GM19397 (cell line): ENCODE results near the gene USH2A.
"Not testable (repeated sequence)": the region's sequence is repeated elsewhere in the genome, so short reads cannot be mapped to it uniquely, and the experiment has no call there.

Experiments used
- ATAC-seq: cut with Tn5 transposase; IDR thresholded peaks from one replicate; pipeline ENCODE4 v1.9.1; 2021; ENCODE audit warnings: mild to moderate bottlenecking, moderate library complexity; ENCODE audit not compliant: unreplicated experiment

Gene USH2A

DNA sequence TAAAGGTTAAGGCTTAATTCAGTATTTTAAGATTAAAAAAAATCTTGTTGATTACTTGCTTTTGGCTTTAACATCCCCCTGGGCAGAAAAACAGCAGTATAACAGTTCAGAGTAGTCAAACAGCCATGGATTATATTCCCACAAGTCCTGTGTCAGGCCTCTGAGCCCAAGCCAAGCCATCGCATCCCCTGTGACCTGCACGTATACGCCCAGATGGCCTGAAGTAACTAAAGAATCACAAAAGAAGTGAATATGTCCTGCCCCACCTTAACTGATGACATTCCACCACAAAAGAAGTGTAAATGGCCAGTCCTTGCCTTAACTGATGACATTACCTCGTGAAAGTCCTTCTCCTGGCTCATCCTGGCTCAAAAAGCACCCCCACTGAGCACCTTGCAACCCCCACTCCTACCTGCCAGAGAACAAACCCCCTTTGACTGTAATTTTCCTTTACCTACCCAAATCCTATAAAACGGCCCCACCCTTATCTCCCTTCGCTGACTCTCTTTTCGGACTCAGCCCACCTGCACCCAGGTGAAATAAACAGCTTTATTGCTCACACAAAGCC, 277.7 kb downstream of the USH2A start:
- not testable (repeated sequence) for ATAC-seq

DNA sequence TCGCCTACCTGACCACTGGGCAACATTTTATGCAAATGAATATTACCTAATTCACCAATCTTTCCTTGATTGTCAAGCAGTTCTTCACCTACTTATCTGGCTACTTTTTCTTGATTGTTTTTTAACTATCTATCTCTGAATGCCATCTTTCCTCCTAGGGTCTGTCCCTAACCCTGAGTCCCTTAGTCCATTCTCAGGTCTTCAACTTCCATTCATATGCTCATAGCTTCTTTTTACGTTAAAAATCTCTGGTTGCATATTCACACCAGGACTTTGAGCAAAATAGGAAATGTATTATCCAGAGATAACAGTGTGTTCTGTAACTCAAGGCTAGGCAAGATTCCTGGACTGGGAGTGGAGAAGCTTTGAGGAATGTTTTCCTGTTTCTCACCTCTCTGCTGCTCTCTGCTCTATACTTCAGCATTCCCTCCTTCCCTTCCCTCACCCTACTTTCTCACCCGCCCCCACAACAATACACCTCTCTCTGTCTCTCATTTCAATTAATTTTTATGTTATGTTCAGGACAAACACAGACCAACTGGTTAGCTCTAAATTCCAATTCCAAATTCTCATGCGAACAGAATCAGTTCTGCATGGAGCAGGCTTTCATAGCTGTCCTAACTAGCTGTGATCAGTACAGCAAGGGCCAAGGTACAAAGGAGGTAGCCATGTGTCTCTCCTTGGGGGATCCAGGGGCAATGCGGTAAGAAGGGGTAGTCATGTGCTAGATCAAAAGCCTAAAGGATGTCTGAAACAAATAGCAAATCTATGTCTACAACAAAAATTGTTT, 278.4 kb downstream of the USH2A start:
- no peak for ATAC-seq

DNA sequence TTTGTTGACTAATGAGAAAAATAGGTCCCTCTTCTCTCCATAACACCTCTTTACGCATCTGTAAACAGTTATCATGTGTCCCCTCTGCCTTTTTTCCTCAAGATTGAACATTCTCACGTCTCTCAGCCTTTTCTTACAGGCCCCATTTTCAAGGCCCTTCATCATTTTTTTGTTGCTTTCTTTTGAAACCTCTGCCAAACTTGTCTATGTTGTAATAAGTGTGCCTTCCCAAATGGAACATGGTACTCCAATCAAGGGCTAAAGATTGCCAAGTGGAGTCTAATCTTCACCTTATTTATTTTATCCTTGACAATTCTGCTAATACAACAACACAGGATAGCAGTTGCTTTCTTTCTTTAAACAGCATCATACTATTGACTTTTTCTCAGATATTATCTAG, 280.3 kb downstream of the USH2A start:
- ATAC-seq, result no peak

DNA sequence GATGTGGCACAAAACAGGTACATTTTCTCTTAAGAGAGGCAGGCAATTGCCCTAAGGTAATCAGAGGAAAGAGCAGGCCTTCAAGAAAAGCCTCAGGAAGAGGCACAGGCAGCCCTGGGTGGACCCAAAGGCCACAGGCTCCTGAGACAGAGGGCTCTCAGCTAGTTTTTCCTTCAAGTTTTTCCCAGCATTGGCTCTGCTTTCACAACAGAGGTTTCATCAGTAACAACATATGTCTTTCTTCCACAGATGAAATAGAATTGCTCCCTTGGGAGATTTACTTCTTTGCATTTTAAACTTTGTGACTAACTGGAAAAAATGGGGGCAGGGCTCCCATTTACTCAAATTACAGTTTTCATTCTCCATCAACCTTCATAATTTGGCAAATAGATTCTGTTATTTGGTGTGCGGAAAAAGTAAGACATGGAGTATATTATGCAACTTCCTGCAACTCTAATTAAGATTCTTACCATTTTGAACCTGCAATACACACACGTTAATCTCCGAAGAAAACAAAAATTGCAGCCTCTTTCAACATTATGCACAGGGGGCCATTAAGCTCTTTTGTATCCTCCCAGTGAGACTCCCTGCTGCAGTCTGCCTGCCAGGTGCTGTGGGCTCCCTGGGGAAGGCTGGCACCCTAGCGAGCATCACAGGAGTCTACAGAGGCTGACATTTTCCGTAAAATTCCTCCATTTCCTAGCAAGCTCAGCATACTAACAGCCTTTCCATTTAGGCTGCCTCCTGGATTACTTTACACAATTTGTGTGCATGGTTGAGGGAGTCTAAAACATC, 282.3 kb downstream of the USH2A start:
- no peak for ATAC-seq

DNA sequence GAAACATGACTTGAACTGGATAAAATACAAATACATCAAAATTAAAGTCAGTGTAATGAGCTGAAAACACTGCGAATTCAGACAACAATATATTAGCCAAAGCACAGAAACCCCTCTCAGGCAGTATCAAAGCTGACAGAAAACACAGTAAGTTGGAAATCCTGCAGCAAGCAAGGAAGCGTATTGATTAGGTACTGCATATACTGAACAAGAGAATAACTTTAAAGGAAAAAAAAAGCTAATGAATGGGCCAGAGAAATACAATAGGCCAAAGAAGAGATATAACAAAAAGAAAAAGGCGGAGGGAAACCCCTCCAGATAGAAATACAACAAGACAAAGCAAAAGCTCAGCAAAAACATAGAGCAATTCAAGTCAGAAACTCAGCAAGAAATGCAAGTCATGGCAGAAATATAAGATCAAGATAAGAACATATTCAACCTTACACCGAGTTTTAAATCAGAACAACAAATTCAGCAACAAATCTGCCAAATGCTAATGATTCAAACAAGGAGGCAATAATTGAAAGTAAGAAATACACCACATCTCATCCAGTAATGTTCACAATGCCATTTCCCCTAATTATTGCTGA, 299.0 kb downstream of the USH2A start:
- ATAC-seq, result no peak

GRCh38 chr1:216123446-216124191, 299.6 kb downstream of the USH2A start:
- no peak for ATAC-seq

DNA sequence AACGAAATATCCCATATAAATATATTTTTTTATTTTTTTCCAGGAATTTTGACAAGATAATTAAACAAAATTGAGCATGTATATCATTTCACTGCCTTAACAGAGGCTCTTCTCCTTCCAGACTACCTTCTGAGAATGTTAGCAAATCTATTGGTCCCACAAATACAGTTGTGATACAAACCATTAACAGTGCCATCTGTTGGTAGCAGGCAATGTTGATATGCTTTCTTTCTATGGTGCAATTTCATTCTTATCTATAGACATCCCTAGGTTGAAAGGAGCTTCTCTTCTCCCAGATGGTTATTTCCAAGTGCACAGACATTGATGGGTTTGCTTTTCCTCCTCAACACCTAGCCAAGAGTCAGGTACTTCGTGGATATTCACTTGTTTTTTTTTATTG, 303.6 kb downstream of the USH2A start:
- ATAC-seq, result peak; percentile 63

- no peak for ATAC-seq
Observed at GRCh38 chr1:216114180-216114579, 309.1 kb downstream of the USH2A start.

DNA sequence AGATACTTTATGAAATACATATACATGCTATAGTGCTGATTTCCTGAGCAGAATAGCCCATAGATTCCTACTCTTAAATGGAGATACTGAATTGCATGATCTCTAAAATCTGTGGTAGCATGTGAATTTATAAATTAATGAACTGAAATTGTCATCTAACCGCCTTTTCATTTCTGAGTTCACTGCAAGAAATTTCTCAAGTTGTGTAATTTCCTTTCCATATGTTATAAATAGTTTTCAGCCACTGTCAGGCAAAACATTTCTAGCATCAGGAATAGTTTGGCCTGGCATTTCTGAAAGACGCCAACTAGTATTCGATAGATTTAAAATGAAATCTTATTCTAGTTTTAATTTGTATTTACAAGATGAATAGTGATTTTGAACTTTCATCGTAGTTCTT, 310.1 kb downstream of the USH2A start:
- no peak for ATAC-seq

- ATAC-seq, result no peak
Observed at GRCh38 chr1:216111842-216112241, 311.4 kb downstream of the USH2A start.

- ATAC-seq, result no peak
Observed at GRCh38 chr1:216095400-216095799, 327.8 kb downstream of the USH2A start.

GRCh38 chr1:216090556-216090955, 332.7 kb downstream of the USH2A start:
- ATAC-seq, result no peak

GRCh38 chr1:216086678-216087077, 336.6 kb downstream of the USH2A start:
- ATAC-seq, result no peak

- ATAC-seq, result no peak
Observed at GRCh38 chr1:216081445-216081844, 341.8 kb downstream of the USH2A start.

DNA sequence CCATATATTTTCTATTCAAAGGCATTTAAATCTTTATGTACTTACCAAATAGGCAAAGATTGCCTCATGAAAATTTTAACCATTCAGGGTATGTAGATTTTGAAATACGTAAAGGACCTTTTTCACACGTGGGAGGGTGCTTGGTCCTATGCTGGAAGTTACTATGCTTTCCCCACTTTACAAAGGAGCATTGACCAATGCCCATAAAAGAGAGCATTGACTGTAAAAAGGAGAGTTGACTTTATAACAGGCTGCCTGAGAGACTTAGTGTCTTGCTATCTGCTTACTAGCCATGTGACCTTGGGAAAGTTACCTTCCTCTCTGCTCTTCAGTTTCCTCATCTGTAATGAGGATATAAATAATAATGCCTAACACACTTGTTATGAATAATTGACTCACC, 346.5 kb downstream of the USH2A start:
- ATAC-seq, result no peak

GRCh38 chr1:216075339-216075738, 347.9 kb downstream of the USH2A start:
- no peak for ATAC-seq

DNA sequence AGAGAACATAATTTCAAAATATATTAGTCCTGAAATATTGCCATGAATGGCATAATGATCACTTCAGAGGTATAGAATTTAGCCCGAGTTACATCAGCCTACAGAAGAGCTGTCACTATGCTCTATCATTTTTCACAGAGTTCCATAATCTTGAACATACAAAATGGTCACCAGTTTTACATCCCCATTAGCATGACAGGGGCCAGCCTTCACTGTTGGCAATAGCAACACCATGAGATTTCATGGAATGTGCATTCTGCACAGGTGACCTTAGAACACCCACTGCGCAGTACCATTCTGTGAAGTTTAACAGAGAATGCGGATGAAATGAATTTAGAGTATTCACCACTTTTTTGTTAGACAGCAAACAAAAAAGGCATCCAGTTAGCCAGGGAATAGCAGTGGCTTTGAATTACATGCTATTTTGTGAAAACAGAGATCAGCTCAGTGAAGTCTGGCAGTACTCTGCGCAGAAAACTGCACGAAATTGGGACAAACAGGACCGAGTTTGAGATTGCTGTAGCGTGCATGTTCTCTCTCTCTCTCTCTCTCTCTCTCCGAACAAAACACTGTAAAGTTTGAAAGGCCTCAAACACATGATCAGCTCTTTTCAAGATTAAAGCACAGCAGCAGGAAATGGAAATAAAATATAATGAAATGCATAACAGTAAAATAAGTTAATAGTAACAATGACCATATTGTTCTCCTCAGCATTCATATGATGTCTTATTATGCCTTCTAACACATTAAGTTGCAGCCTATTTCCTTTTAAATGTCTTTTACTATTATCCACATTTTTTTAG, 349.3 kb downstream of the USH2A start:
- ATAC-seq, result no peak

DNA sequence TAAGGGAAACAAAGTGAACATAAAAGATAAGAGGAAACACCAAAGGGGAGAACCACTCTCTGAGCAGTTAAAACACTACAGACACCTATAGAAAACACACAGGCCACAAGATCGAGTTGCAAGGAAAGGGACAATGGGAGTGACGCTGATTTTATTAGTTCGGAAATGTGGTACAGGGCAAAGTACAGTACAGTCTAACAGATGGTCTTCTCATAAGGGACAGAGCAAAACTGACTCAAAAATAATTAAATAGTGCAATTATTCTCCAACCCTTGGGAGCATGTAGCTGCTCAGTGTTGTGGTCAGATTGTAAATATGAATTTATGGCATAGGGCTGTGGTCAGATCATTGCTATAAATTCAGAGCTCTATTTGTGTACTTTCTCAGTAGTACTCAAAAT, 352.0 kb downstream of the USH2A start:
- ATAC-seq, result no peak

DNA sequence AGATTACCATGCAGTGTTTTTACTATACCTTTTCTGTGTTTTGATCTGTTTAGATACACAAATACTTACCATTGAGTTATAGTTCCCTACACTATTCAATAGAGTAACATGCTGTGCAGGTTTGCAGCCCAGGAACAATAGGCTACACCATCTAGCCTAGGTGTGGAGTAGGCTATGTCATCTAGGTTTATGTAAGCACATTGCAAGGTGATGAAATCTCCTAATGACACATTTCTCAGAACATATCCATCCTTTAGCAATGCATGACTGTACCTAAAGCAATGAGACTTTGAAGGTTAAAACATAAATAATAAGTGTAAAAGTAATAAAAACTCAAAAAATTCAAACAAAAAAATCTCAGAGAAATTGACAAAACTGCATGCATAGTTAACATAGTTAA, 358.6 kb downstream of the USH2A start:
- ATAC-seq, result no peak

DNA sequence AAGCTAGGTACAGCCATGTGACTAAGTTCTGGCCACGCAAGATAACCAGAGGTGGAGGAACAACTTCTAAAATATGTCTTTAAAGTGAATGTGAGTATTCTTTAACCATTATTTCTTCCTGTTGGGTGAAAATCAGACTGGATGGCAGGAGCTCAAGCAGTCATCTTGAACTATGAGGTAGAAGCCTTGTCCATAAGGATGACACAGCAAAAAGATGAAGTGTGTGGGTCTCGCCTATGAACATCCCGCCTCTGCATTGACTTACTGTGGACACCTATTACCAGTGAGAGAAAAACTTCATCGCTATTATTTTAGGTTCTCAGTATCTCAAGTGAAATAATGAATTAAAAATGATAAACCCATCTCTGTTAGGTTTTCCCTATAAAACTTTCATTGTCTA, 365.3 kb downstream of the USH2A start:
- no peak for ATAC-seq
